Mesendoderm (in vitro differentiated cells): ENCODE measurements around the gene VPS4A.

ENCODE experiments used
- DNase-seq: peaks from one replicate; pipeline ENCODE4 v3.0.0; 2013
- H2AK5ac ChIP-seq: 2 replicates; pipeline ENCODE4 v1.6.1; 2013; ENCODE audit warnings: low read length, inconsistent platforms
- H2BK120ac ChIP-seq: 2 replicates; pipeline ENCODE4 v1.6.1; 2013; ENCODE audit warnings: low read depth, mild to moderate bottlenecking, low read length, moderate library complexity, mixed read lengths
- H2BK15ac ChIP-seq: replicated peaks from 2 replicates; pipeline ENCODE4 v1.6.1; 2013; ENCODE audit warnings: low read depth, mild to moderate bottlenecking, moderate library complexity
- H2BK5ac ChIP-seq: 2 replicates; pipeline ENCODE4 v1.6.1; 2013; ENCODE audit warnings: low read length, inconsistent platforms
- H3K18ac ChIP-seq: 2 replicates; pipeline ENCODE4 v1.6.1; 2013; ENCODE audit warnings: mild to moderate bottlenecking, low read length, mixed read lengths
- H3K23ac ChIP-seq: one replicate; pipeline ENCODE4 v1.6.1; 2013; ENCODE audit warnings: low read length
- H3K27ac ChIP-seq: 2 replicates; pipeline ENCODE4 v1.5.1; 2013; ENCODE audit warnings: low read depth, mild to moderate bottlenecking, inconsistent platforms, low read length, moderate library complexity
- H3K27me3 ChIP-seq: 2 replicates; pipeline ENCODE4 v1.6.1; 2013; ENCODE audit warnings: low read length, control low read depth, mild to moderate bottlenecking, inconsistent platforms; ENCODE audit not compliant: insufficient read depth, poor library complexity
- H3K36me3 ChIP-seq: 2 replicates; pipeline ENCODE4 v1.6.1; 2013; ENCODE audit warnings: low read length, inconsistent platforms; ENCODE audit not compliant: control insufficient read depth, insufficient read depth
- H3K4ac ChIP-seq: one replicate; pipeline ENCODE4 v1.6.1; 2013; ENCODE audit warnings: low read depth, mild to moderate bottlenecking, low read length, moderate library complexity
- H3K4me1 ChIP-seq: 2 replicates; pipeline ENCODE4 v1.6.1; 2013; ENCODE audit warnings: low read depth, low read length, inconsistent platforms; ENCODE audit not compliant: control insufficient read depth
- H3K4me2 ChIP-seq: 2 replicates; pipeline ENCODE4 v1.6.1; 2013; ENCODE audit warnings: low read length
- H3K4me3 ChIP-seq: 2 replicates; pipeline ENCODE4 v1.5.1; 2013; ENCODE audit warnings: mild to moderate bottlenecking, low read length
- H3K56ac ChIP-seq: one replicate; pipeline ENCODE4 v1.6.1; 2013; ENCODE audit warnings: low read length
- H3K79me1 ChIP-seq: 2 replicates; pipeline ENCODE4 v1.6.1; 2013; ENCODE audit warnings: low read length, inconsistent platforms
- H3K79me2 ChIP-seq: 2 replicates; pipeline ENCODE4 v1.6.1; 2013; ENCODE audit warnings: mild to moderate bottlenecking, low read length; ENCODE audit not compliant: control insufficient read depth, insufficient read depth
- H3K9ac ChIP-seq: 2 replicates; pipeline ENCODE4 v1.6.1; 2013; ENCODE audit warnings: low read length, inconsistent platforms
- H4K5ac ChIP-seq: one replicate; pipeline ENCODE4 v1.6.1; 2013; ENCODE audit warnings: low read length
- H4K8ac ChIP-seq: one replicate; pipeline ENCODE4 v1.6.1; 2013; ENCODE audit warnings: low read depth, mild to moderate bottlenecking, control low read depth, low read length, moderate library complexity
- WGBS: extraction: QIAGEN DNeasy Blood & Tissue Kit; methylation state at CpG from one replicate; pipeline ENCODE4 v1.1.7; 2013; ENCODE audit warnings: low lambda C conversion rate, missing lambda C conversion rate; ENCODE audit not compliant: insufficient coverage; ENCODE audit errors: extremely low coverage; 5-methylcytosine and 5-hydroxymethylcytosine counted together

Gene VPS4A

GRCh38 chr16:69298261-69298660, 12.9 kb upstream of the VPS4A start:
- peaks cover 5% of the 10 kb centered on the region for H3K36me3 ChIP-seq
- H3K18ac ChIP-seq, result no peak overlapping the region
- H3K4ac ChIP-seq, result no peak overlapping the region
- H4K8ac ChIP-seq, result no peak overlapping the region
- no peak overlapping the region for H2AK5ac ChIP-seq
- no peak overlapping the region for H3K4me3 ChIP-seq
- H3K23ac ChIP-seq, result no peak overlapping the region
- H3K4me2 ChIP-seq, result no peak overlapping the region
- no peak overlapping the region for H2BK15ac ChIP-seq
- no peak overlapping the region for H3K27ac ChIP-seq
- H3K79me2 ChIP-seq, result no peaks in the 10 kb centered on the region
- no peak overlapping the region for H2BK5ac ChIP-seq
- H3K9ac ChIP-seq, result no peak overlapping the region
- DNase-seq, result no peak
- H4K5ac ChIP-seq, result no peak overlapping the region
- no peak overlapping the region for H2BK120ac ChIP-seq
- H3K56ac ChIP-seq, result no peak overlapping the region
- H3K79me1 ChIP-seq, result no peaks in the 10 kb centered on the region
- H3K27me3 ChIP-seq, result no peaks in the 10 kb centered on the region
- WGBS, result no CpG with 5 or more reads among the region's 4 CpGs
- H3K4me1 ChIP-seq, result no peaks in the 10 kb centered on the region

DNA sequence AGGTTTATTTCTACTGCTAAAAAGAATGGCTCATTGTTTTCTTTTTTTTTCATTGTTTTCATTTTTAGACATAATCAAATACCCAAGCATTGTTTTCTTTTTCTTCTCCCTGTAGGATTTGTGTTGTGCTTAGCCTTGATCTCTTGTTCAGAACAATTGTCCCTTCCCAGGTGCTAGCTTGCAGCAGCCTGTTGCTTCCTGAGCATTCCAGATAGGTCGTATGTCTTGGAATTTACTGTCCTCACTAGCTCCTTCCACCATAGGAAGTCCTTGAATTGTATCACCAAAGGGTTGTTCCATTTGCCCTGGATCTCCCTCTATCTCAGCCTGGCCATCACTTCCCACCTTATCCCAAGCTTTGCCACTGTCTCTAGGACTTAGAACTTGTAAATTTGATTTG, 10.0 kb upstream of the VPS4A start:
- no peak overlapping the region for H3K4ac ChIP-seq
- H3K79me2 ChIP-seq, result no peaks in the 10 kb centered on the region
- H4K8ac ChIP-seq, result no peak overlapping the region
- H2AK5ac ChIP-seq, result no peak overlapping the region
- H3K27me3 ChIP-seq, result no peaks in the 10 kb centered on the region
- no peak overlapping the region for H3K23ac ChIP-seq
- no peak overlapping the region for H2BK5ac ChIP-seq
- H3K56ac ChIP-seq, result no peak overlapping the region
- H2BK15ac ChIP-seq, result no peak overlapping the region
- DNase-seq, result peak; percentile 44
- H3K4me3 ChIP-seq, result no peak overlapping the region
- no CpG with 5 or more reads among the region's 1 CpG for WGBS
- no peak overlapping the region for H3K18ac ChIP-seq
- H4K5ac ChIP-seq, result no peak overlapping the region
- H3K4me2 ChIP-seq, result no peak overlapping the region
- H3K27ac ChIP-seq, result no peak overlapping the region
- H3K36me3 ChIP-seq, result peaks cover 6% of the 10 kb centered on the region
- H3K9ac ChIP-seq, result no peak overlapping the region
- no peaks in the 10 kb centered on the region for H3K79me1 ChIP-seq
- no peaks in the 10 kb centered on the region for H3K4me1 ChIP-seq
- no peak overlapping the region for H2BK120ac ChIP-seq

DNA sequence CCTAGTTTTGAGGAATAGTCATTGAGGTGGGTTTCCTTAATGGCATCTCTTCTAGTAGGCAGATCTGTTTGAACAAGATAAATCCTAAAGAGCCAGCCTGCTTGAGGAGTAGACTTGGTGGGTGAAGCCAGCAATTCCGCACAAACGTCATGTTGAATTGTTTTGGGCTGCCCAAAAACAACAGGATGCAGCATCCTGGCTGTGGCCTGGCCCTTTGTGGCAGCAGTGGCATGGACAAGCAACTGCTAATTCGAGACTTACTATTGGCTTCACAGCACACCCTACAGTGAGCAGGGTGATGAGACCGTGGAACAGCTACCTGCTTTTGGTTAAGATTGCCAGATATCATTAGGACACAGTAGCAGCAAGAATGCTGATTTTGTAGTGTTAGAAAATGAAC, 9.3 kb upstream of the VPS4A start:
- H3K36me3 ChIP-seq, result peaks cover 6% of the 10 kb centered on the region
- no CpG with 5 or more reads among the region's 4 CpGs for WGBS

GRCh38 chr16:69302301-69302700, 8.8 kb upstream of the VPS4A start:
- Histone ChIP-seq H3K18ac (no peak overlapping the region), H2BK120ac (no peak overlapping the region), H2AK5ac (no peak overlapping the region), H4K5ac (no peak overlapping the region), H2BK15ac (no peak overlapping the region), H3K56ac (no peak overlapping the region), H3K27me3 (no peaks in the 10 kb centered on the region), H4K8ac (no peak overlapping the region), H2BK5ac (no peak overlapping the region), H3K36me3 (peaks cover 6% of the 10 kb centered on the region), H3K4ac (no peak overlapping the region), H3K23ac (no peak overlapping the region), H3K79me2 (no peaks in the 10 kb centered on the region), H3K4me1 (no peaks in the 10 kb centered on the region), H3K9ac (no peak overlapping the region), H3K27ac (no peak overlapping the region), H3K4me2 (no peak overlapping the region), H3K79me1 (no peaks in the 10 kb centered on the region), H3K4me3 (no peak overlapping the region)
- no CpG with 5 or more reads among the region's 4 CpGs for WGBS
- DNase-seq, result no peak

More for the DNA sequence above, 9.3 kb upstream of the VPS4A start:
- Histone ChIP-seq H4K8ac (no peak overlapping the region), H3K4me1 (no peaks in the 10 kb centered on the region), H3K79me1 (no peaks in the 10 kb centered on the region), H2BK15ac (no peak overlapping the region), H3K23ac (no peak overlapping the region), H3K9ac (no peak overlapping the region), H3K56ac (no peak overlapping the region), H3K4me3 (no peak overlapping the region), H3K27me3 (no peaks in the 10 kb centered on the region), H2BK120ac (no peak overlapping the region), H3K4ac (no peak overlapping the region), H3K4me2 (no peak overlapping the region), H3K79me2 (no peaks in the 10 kb centered on the region), H2BK5ac (no peak overlapping the region), H4K5ac (no peak overlapping the region), H2AK5ac (no peak overlapping the region), H3K18ac (no peak overlapping the region), H3K27ac (no peak overlapping the region)
- no peak for DNase-seq

GRCh38 chr16:69306031-69306430, 5.1 kb upstream of the VPS4A start:
- Histone ChIP-seq H3K18ac (no peak overlapping the region), H2BK120ac (no peak overlapping the region), H3K4me3 (no peak overlapping the region), H2BK15ac (no peak overlapping the region), H3K56ac (no peak overlapping the region), H3K27me3 (no peaks in the 10 kb centered on the region), H2AK5ac (no peak overlapping the region), H2BK5ac (no peak overlapping the region), H3K9ac (no peak overlapping the region), H4K5ac (no peak overlapping the region), H3K27ac (no peak overlapping the region), H4K8ac (no peak overlapping the region), H3K23ac (no peak overlapping the region), H3K4me2 (no peak overlapping the region), H3K79me2 (no peaks in the 10 kb centered on the region), H3K4ac (no peak overlapping the region), H3K4me1 (no peaks in the 10 kb centered on the region), H3K79me1 (no peaks in the 10 kb centered on the region), H3K36me3 (peaks cover 4% of the 10 kb centered on the region)
- no peak for DNase-seq
- no CpG with 5 or more reads among the region's 1 CpG for WGBS

DNA sequence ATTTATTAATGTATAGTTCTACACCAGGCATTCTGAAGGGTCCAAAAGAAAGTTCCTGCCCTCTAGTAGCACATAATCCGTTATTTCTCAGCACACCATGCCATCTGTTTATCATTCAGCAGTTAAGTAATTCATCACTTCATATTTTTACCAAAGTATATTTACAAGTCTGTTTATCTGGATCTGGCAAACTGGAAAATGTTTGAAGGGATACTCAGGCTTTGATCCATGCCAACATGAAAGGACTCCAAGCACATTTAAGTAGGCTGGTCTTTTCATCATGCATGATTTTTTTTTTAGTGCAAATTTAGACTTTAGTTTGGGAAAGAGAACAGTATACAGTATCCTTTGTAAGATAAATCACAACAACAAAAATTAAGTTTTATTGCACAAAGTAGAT, 4.1 kb upstream of the VPS4A start:
- no peak overlapping the region for H3K9ac ChIP-seq
- no peak overlapping the region for H2AK5ac ChIP-seq
- peaks cover 2% of the 10 kb centered on the region for H3K79me2 ChIP-seq
- H3K36me3 ChIP-seq, result peaks cover 2% of the 10 kb centered on the region
- no peak overlapping the region for H3K18ac ChIP-seq
- no peak overlapping the region for H4K8ac ChIP-seq
- peaks cover 1% of the 10 kb centered on the region for H3K79me1 ChIP-seq
- no peak overlapping the region for H3K4me2 ChIP-seq
- no peak overlapping the region for H3K56ac ChIP-seq
- H2BK15ac ChIP-seq, result no peak overlapping the region
- H3K4me3 ChIP-seq, result no peak overlapping the region
- H2BK120ac ChIP-seq, result no peak overlapping the region
- no peaks in the 10 kb centered on the region for H3K4me1 ChIP-seq
- no peak overlapping the region for H4K5ac ChIP-seq
- H2BK5ac ChIP-seq, result no peak overlapping the region
- H3K23ac ChIP-seq, result no peak overlapping the region
- no CpG with 5 or more reads among the region's 1 CpG for WGBS
- no peak for DNase-seq
- H3K27me3 ChIP-seq, result no peaks in the 10 kb centered on the region
- H3K27ac ChIP-seq, result no peak overlapping the region
- H3K4ac ChIP-seq, result no peak overlapping the region
